Cardiac fibroblast (primary cell): ENCODE results near the gene PCDHGC5.

Experiments
- DNase-seq, 2 donors: peaks; one replicate each; pipeline versions ENCODE4 v3.0.0 to v3.0.0-alpha.2; 2010; ENCODE audit warnings: low read depth in 2 of 2
- H3K4me3 ChIP-seq, 2 donors: replicated peaks in 1 of 2; 1 replicate in 1 of 2; 2 replicates in 1 of 2; pipeline ENCODE4 v1.5.1; 2011; ENCODE audit warnings: low read depth in 2 of 2, low read length in 2 of 2, mild to moderate bottlenecking in 2 of 2, moderate library complexity in 1 of 2
- CTCF ChIP-seq: IDR thresholded peaks from one replicate; pipeline ENCODE4 v1.5.1; 2011; ENCODE audit warnings: low read depth, mild to moderate bottlenecking, low read length, inconsistent platforms

PCDHGC5 gene

GRCh38 chr5:141508440-141508797, 19.5 kb downstream of the PCDHGC5 start:
- no peak for TF ChIP-seq CTCF
- peak; percentile 40 to 46 for DNase-seq
- H3K4me3 ChIP-seq, result peak overlapping the region; percentile 23 to 38

GRCh38 chr5:141508798-141509611, 20.1 kb downstream of the PCDHGC5 start:
- DNase-seq, result peak; percentile 94 to 97
- no peak for TF ChIP-seq CTCF
- peak overlapping the region; percentile 23 to 38 for H3K4me3 ChIP-seq

- no peak for TF ChIP-seq CTCF
- DNase-seq, result no peak
- no peak overlapping the region for H3K4me3 ChIP-seq
Measured at GRCh38 chr5:141510160-141510559, 21.3 kb downstream of the PCDHGC5 start.

DNA sequence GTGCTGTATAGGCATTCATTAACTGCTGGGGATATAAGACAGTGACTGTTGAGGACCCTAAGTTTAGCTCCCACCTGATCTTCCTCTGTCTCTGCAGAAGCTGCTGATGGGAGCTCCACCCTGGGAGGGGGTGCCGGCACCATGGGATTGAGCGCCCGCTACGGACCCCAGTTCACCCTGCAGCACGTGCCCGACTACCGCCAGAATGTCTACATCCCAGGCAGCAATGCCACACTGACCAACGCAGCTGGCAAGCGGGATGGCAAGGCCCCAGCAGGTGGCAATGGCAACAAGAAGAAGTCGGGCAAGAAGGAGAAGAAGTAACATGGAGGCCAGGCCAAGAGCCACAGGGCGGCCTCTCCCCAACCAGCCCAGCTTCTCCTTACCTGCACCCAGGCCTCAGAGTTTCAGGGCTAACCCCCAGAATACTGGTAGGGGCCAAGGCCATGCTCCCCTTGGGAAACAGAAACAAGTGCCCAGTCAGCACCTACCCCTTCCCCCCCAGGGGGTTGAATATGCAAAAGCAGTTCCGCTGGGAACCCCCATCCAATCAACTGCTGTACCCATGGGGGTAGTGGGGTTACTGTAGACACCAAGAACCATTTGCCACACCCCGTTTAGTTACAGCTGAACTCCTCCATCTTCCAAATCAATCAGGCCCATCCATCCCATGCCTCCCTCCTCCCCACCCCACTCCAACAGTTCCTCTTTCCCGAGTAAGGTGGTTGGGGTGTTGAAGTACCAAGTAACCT, 22.1 kb downstream of the PCDHGC5 start:
- no peak for TF ChIP-seq CTCF
- H3K4me3 ChIP-seq, result no peak overlapping the region
- DNase-seq, result no peak

- TF ChIP-seq CTCF, result no peak
- DNase-seq, result no peak
- H3K4me3 ChIP-seq, result no peak overlapping the region
Measured at GRCh38 chr5:141511771-141512325, 23.0 kb downstream of the PCDHGC5 start.

DNA sequence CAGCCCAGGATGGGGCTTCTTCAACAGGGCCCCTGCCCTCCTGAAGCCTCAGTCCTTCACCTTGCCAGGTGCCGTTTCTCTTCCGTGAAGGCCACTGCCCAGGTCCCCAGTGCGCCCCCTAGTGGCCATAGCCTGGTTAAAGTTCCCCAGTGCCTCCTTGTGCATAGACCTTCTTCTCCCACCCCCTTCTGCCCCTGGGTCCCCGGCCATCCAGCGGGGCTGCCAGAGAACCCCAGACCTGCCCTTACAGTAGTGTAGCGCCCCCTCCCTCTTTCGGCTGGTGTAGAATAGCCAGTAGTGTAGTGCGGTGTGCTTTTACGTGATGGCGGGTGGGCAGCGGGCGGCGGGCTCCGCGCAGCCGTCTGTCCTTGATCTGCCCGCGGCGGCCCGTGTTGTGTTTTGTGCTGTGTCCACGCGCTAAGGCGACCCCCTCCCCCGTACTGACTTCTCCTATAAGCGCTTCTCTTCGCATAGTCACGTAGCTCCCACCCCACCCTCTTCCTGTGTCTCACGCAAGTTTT, 23.6 kb downstream of the PCDHGC5 start:
- TF ChIP-seq CTCF, result peak; percentile 87
- peak overlapping the region; percentile 44 to 47 for H3K4me3 ChIP-seq
- peak; percentile 71 to 72 for DNase-seq
